GM23338 (cell line): ENCODE results near the gene JRKL. TPM values are rescaled to one million over a fixed set of nuclear protein-coding genes. Genes with fewer than 3 reads are reported as not detected.

Experiments
- ATAC-seq: fragments of 200-7000 bp; cut with Tn5 transposase; 3 replicates; pipeline ENCODE4 v1.9.1; 2020
- DNase-seq: peaks from one replicate; pipeline ENCODE4 v3.0.0-alpha.2; 2015; ENCODE audit warnings: low spot score
- H2AFZ ChIP-seq: fragments of 200-600 bp; sonication (generic); 2 replicates; pipeline ENCODE4 v1.8.0; 2016; ENCODE audit warnings: antibody characterized with exemption, mild to moderate bottlenecking, moderate library complexity
- H3F3A ChIP-seq: fragments of 200-600 bp; sonication (generic); replicated peaks from 2 replicates; pipeline ENCODE4 v1.8.0; 2017; ENCODE audit warnings: antibody characterized with exemption, mixed run types, low read depth
- H3K27ac ChIP-seq: fragments of 200-600 bp; sonication (generic); 2 replicates; pipeline ENCODE4 v1.6.1; 2016; ENCODE audit warnings: low read depth
- H3K27me3 ChIP-seq: fragments of 200-600 bp; sonication (generic); 2 replicates; pipeline ENCODE4 v1.8.0; 2016; ENCODE audit warnings: mild to moderate bottlenecking, mixed run types, moderate library complexity; ENCODE audit not compliant: insufficient read depth
- H3K36me3 ChIP-seq: fragments of 200-600 bp; sonication (generic); 2 replicates; pipeline ENCODE4 v1.8.0; 2016; ENCODE audit warnings: mild to moderate bottlenecking; ENCODE audit not compliant: insufficient read depth
- H3K4me1 ChIP-seq: fragments of 200-600 bp; sonication (generic); 2 replicates; pipeline ENCODE4 v1.8.0; 2016; ENCODE audit warnings: mild to moderate bottlenecking, moderate library complexity; ENCODE audit not compliant: insufficient read depth
- H3K4me2 ChIP-seq: fragments of 200-600 bp; sonication (generic); 2 replicates; pipeline ENCODE4 v1.7.1; 2017; ENCODE audit warnings: mixed run types
- H3K4me3 ChIP-seq: fragments of 200-600 bp; sonication (generic); 2 replicates; pipeline ENCODE4 v1.6.1; 2016; ENCODE audit warnings: mixed run types
- H3K79me2 ChIP-seq: fragments of 200-600 bp; sonication (generic); replicated peaks from 2 replicates; pipeline ENCODE4 v1.8.0; 2017; ENCODE audit warnings: mild to moderate bottlenecking; ENCODE audit not compliant: insufficient read depth
- H3K9me2 ChIP-seq: fragments of 200-600 bp; sonication (generic); 2 replicates; pipeline ENCODE4 v1.8.0; 2017; ENCODE audit not compliant: insufficient read depth
- H4K20me1 ChIP-seq: fragments of 200-600 bp; sonication (generic); replicated peaks from 2 replicates; pipeline ENCODE4 v1.8.0; 2017; ENCODE audit warnings: mild to moderate bottlenecking; ENCODE audit not compliant: insufficient read depth
- H3K27ac Mint-ChIP-seq: 2 replicates; pipeline ENCODE4 v1.8.0; 2020; ENCODE audit warnings: inconsistent platforms, mild to moderate bottlenecking, moderate library complexity, mixed read lengths
- H3K27me3 Mint-ChIP-seq: 3 replicates; pipeline ENCODE4 v1.8.0; 2022; ENCODE audit warnings: low read depth, mild to moderate bottlenecking, moderate library complexity, mixed read lengths, inconsistent platforms; ENCODE audit not compliant: insufficient read depth, poor library complexity
- H3K36me3 Mint-ChIP-seq: 3 replicates; pipeline ENCODE4 v1.8.0; 2021; ENCODE audit warnings: low read depth, mild to moderate bottlenecking, inconsistent platforms, moderate library complexity, mixed read lengths
- H3K4me1 Mint-ChIP-seq: 3 replicates; pipeline ENCODE4 v1.8.0; 2020; ENCODE audit warnings: mild to moderate bottlenecking, inconsistent platforms, mixed read lengths
- H3K4me3 Mint-ChIP-seq: 3 replicates; pipeline ENCODE4 v1.8.0; 2021; ENCODE audit warnings: moderate library complexity, mild to moderate bottlenecking, inconsistent platforms, mixed read lengths
- H3K9me3 Mint-ChIP-seq: 3 replicates; pipeline ENCODE4 v1.8.0; 2020; ENCODE audit warnings: moderate library complexity, mild to moderate bottlenecking, inconsistent platforms, mixed read lengths
- ETS1 ChIP-seq: IDR thresholded peaks from 2 replicates; pipeline ENCODE4 v1.6.1; 2016; ENCODE audit warnings: antibody characterized with exemption
- POLR2AphosphoS5 ChIP-seq: IDR thresholded peaks from 2 replicates; pipeline ENCODE4 v1.6.1; 2016; ENCODE audit warnings: antibody characterized with exemption, low read depth
- REST ChIP-seq: IDR thresholded peaks from one replicate; pipeline ENCODE4 v1.6.1; 2018; ENCODE audit warnings: antibody characterized with exemption; ENCODE audit not compliant: unreplicated experiment
- ZNF462 ChIP-seq: fragments of 250-450 bp; sonication (Bioruptor Pico); IDR thresholded peaks from 2 replicates; pipeline ENCODE4 v1.5.0; 2020; ENCODE audit warnings: mild to moderate bottlenecking, moderate library complexity
- polyA plus RNA-seq: library from polyadenylated mRNA; unstranded; fragments of >200 nt; fragmentation: Nextera tagmentation; extraction: Ambion mirVana; gene quantifications from 2 replicates; pipeline ENCODE4 v1.2.1, GENCODE V29; 2016
- total RNA-seq: library from RNA; depleted of rRNA; stranded (reverse); fragments of >200 nt; shearing (Covaris generic); gene quantifications from 2 replicates; pipeline ENCODE4 v1.2.3, GENCODE V29; 2014

The JRKL gene
- total and polyA plus RNA-seq, 2 experiments from 2014 or later = 3.8 to 5.2 TPM

- H3K36me3 ChIP-seq = no peaks in the 10 kb centered on the region
- Mint-ChIP-seq H3K27me3 (no peaks in the 10 kb centered on the region), H3K36me3 (no peaks in the 10 kb centered on the region), H3K27ac (no peak overlapping the region), H3K4me1 (peaks cover 4% of the 10 kb centered on the region; the same call in 1 of the 3 replicates), H3K4me3 (no peak overlapping the region), H3K9me3 (no peaks in the 10 kb centered on the region)
- no peak overlapping the region for H3K4me3 ChIP-seq
- H2AFZ ChIP-seq = no peak overlapping the region
- no peak overlapping the region for H3K4me2 ChIP-seq
- H3K27me3 ChIP-seq = no peaks in the 10 kb centered on the region
- no peaks in the 10 kb centered on the region for H4K20me1 ChIP-seq
- no peaks in the 10 kb centered on the region for H3F3A ChIP-seq
- no peak overlapping the region for H3K27ac ChIP-seq
- TF ChIP-seq ETS1 (no peak), REST (no peak)
- no peaks in the 10 kb centered on the region for H3K79me2 ChIP-seq
- no peaks in the 10 kb centered on the region for H3K9me2 ChIP-seq
- ATAC-seq = no peak
- H3K4me1 ChIP-seq = no peaks in the 10 kb centered on the region
- no peak for DNase-seq
Measured at GRCh38 chr11:96356848-96357247, 33.0 kb upstream of the JRKL start.

- Mint-ChIP-seq H3K36me3 (no peaks in the 10 kb centered on the region), H3K9me3 (no peaks in the 10 kb centered on the region), H3K27ac (no peak overlapping the region), H3K4me1 (peaks cover 4% of the 10 kb centered on the region; the same call in 1 of the 3 replicates), H3K4me3 (no peak overlapping the region), H3K27me3 (no peaks in the 10 kb centered on the region)
- Histone ChIP-seq H3K79me2 (no peaks in the 10 kb centered on the region), H4K20me1 (no peaks in the 10 kb centered on the region), H3K4me2 (no peak overlapping the region), H3F3A (no peaks in the 10 kb centered on the region), H3K36me3 (no peaks in the 10 kb centered on the region), H3K27ac (no peak overlapping the region), H3K9me2 (no peaks in the 10 kb centered on the region), H2AFZ (no peak overlapping the region), H3K4me3 (no peak overlapping the region), H3K27me3 (no peaks in the 10 kb centered on the region), H3K4me1 (no peaks in the 10 kb centered on the region)
- no peak for ATAC-seq
- DNase-seq = no peak
- TF ChIP-seq POLR2AphosphoS5 (no peak), REST (no peak), ZNF462 (CRISPR knock-in tag) (no peak)
Measured at GRCh38 chr11:96357794-96358193, 32.0 kb upstream of the JRKL start.
